Gastroesophageal sphincter (tissue), 4 donors: ENCODE results near the gene GABBR1. TPM values are rescaled to one million over a fixed set of nuclear protein-coding genes. Genes with fewer than 3 reads are reported as not detected.

Source experiments
- ATAC-seq: fragments of 150-250 bp; one replicate; pipeline ENCODE4 v1.9.1; 2016; ENCODE audit warnings: mild to moderate bottlenecking, moderate library complexity
- H3K27ac ChIP-seq, 4 donors: fragments of 200-600 bp; sonication (generic) in 3 of 4; 1 replicate in 3 of 4; 2 replicates in 1 of 4; pipeline ENCODE4 v1.5.1; 2016 to 2019
- H3K27me3 ChIP-seq: fragments of 200-600 bp; sonication (generic); one replicate; pipeline ENCODE4 v1.5.1; 2019
- H3K36me3 ChIP-seq, 2 donors: fragments of 200-600 bp; sonication (generic); one replicate each; pipeline ENCODE4 v1.5.1; 2019; ENCODE audit warnings: control low read depth in 1 of 2
- H3K4me1 ChIP-seq, 3 donors: fragments of 200-600 bp; sonication (generic); 1 replicate in 2 of 3; 2 replicates in 1 of 3; pipeline ENCODE4 v1.5.1; 2016 to 2019; ENCODE audit warnings: control low read depth in 2 of 3
- H3K4me3 ChIP-seq, 2 donors: fragments of 200-600 bp; sonication (generic); one replicate each; pipeline ENCODE4 v1.5.1; 2019; ENCODE audit warnings: mild to moderate bottlenecking in 1 of 2, moderate library complexity in 1 of 2
- H3K9me3 ChIP-seq, 3 donors: fragments of 200-600 bp; sonication (generic); one replicate each; pipeline ENCODE4 v1.5.1; 2017 to 2019; ENCODE audit warnings: control low read depth in 2 of 3
- EP300 ChIP-seq: sonication (generic); formaldehyde crosslinking; IDR thresholded peaks from one replicate; pipeline ENCODE4 v1.6.1; 2017; ENCODE audit warnings: antibody characterized with exemption, mild to moderate bottlenecking
- POLR2A ChIP-seq, 2 donors: fragments of 450-650 bp; IDR thresholded peaks; one replicate each; pipeline ENCODE4 v1.6.1; 2017; ENCODE audit warnings: antibody characterized with exemption in 2 of 2, mild to moderate bottlenecking in 2 of 2, moderate library complexity in 1 of 2
- POLR2AphosphoS5 ChIP-seq: sonication (generic); formaldehyde crosslinking; IDR thresholded peaks from one replicate; pipeline ENCODE4 v1.6.1; 2017; ENCODE audit warnings: antibody characterized with exemption
- WGBS, 2 donors: methylation state at CpG; one replicate each; pipeline ENCODE4 v1.1.5; 2018; ENCODE audit warnings: low coverage in 1 of 2; 5-methylcytosine and 5-hydroxymethylcytosine counted together
- total RNA-seq, 4 donors: library from RNA; depleted of rRNA; stranded (reverse); fragments of >200 nt; gene quantifications; one replicate each; pipeline ENCODE4 v1.1.0, GENCODE V29; 2016
- TF ChIP-seq, protein P1 (sequence below), 4 experiments: fragments of 200-600 bp in 2 of 4; fragments of 450-650 bp in 2 of 4; sonication (generic) in 1 of 4; IDR thresholded peaks; one replicate each; pipeline ENCODE4 v1.5.1; 2017 to 2019; ENCODE audit warnings: antibody characterized with exemption in 4 of 4, mild to moderate bottlenecking in 2 of 4, moderate library complexity in 2 of 4

The GABBR1 gene
- total RNA-seq, 4 donors from 2014 or later = 17.8 to 90.1 (median 44.8) TPM

DNA sequence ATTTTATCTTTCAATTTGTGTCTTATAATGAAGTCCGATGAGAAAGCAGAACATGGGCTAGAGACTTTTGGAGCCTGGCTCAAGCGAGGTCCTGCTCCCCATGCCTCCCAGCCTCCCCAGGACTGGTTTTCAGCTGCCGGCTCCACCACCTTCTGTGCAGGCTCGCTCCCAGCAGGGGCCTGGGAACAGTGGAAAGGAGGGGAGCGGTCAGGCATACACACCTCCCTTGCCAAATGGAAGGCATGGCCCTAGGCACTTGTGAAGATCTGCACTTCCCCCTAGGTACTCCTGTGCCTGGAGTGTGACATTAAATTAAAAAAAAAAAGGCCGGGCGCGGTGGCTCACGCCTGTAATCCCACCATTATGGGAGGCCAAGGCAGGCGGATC lies 19.2 kb upstream of the GABBR1 start:
- Histone ChIP-seq H3K27me3 (no peaks in the 10 kb centered on the region), H3K4me1 (peaks cover 3 to 54% (median 13%) of the 10 kb centered on the region in 3 donors), H3K27ac (no peak overlapping the region), H3K36me3 (no peaks in the 10 kb centered on the region), H3K9me3 (no peaks in the 10 kb centered on the region), H3K4me3 (no peak overlapping the region)
- ATAC-seq = no peak
- 79% methylated on average over 5 of the region's 10 CpGs; no CpG with 5 or more reads in 1 of the 2 donors for WGBS, 2 donors
- no peak for TF ChIP-seq EP300
- TF ChIP-seq POLR2AphosphoS5 = no peak
- TF ChIP-seq, protein P1, sequence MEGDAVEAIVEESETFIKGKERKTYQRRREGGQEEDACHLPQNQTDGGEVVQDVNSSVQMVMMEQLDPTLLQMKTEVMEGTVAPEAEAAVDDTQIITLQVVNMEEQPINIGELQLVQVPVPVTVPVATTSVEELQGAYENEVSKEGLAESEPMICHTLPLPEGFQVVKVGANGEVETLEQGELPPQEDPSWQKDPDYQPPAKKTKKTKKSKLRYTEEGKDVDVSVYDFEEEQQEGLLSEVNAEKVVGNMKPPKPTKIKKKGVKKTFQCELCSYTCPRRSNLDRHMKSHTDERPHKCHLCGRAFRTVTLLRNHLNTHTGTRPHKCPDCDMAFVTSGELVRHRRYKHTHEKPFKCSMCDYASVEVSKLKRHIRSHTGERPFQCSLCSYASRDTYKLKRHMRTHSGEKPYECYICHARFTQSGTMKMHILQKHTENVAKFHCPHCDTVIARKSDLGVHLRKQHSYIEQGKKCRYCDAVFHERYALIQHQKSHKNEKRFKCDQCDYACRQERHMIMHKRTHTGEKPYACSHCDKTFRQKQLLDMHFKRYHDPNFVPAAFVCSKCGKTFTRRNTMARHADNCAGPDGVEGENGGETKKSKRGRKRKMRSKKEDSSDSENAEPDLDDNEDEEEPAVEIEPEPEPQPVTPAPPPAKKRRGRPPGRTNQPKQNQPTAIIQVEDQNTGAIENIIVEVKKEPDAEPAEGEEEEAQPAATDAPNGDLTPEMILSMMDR (IDR thresholded peaks at IDR 0.05) = no peak
- no peak for TF ChIP-seq POLR2A (IDR thresholded peaks at IDR 0.05)

DNA sequence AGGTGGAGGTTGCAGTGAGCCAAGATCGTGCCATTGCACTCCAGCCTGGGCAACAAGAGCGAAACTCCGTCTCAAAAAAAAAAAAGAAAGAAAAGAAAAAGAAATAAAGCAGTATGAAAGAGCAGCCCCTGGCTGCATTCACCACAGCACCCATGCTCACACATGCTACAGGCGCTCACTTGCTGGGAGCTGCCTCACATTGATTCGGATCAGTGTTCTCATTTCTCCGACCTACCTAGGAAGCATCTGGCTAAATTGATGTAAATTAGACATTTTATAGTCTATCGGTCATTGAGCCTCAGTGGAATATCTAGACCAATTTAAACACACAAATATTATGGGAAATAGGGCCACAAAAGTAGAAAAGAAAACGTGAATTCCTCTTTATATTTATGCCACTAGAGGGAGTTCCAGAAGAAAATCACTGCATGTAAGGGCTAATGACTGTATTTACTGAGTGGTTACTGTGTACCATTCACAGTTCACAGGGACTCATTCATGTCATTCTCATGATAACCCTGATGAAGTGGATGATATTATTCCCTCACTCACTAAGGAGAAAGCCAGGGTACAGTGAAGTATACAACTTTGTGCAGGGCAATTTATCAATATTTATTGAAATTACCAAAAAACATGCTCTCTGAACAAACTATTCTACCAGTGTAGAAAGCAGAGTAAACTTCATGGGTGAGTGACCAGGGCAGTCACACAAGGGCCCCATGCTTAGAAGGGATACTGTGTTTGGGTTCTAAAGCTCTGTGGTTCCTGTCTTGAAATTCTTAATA lies 18.6 kb upstream of the GABBR1 start:
- Histone ChIP-seq H3K27me3 (no peaks in the 10 kb centered on the region), H3K4me1 (peaks cover 3 to 49% (median 12%) of the 10 kb centered on the region in 3 donors), H3K27ac (no peak overlapping the region), H3K36me3 (no peaks in the 10 kb centered on the region), H3K9me3 (no peaks in the 10 kb centered on the region), H3K4me3 (no peak overlapping the region)
- ATAC-seq = no peak
- WGBS, 2 donors = 61 to 73% methylated on average over 6 of the region's 8 CpGs
- TF ChIP-seq POLR2AphosphoS5 (no peak), EP300 (no peak), POLR2A (IDR thresholded peaks at IDR 0.05) (no peak)
- TF ChIP-seq, protein P1 (IDR thresholded peaks at IDR 0.05) = peak; percentile 40 to 81 (median 65)

DNA sequence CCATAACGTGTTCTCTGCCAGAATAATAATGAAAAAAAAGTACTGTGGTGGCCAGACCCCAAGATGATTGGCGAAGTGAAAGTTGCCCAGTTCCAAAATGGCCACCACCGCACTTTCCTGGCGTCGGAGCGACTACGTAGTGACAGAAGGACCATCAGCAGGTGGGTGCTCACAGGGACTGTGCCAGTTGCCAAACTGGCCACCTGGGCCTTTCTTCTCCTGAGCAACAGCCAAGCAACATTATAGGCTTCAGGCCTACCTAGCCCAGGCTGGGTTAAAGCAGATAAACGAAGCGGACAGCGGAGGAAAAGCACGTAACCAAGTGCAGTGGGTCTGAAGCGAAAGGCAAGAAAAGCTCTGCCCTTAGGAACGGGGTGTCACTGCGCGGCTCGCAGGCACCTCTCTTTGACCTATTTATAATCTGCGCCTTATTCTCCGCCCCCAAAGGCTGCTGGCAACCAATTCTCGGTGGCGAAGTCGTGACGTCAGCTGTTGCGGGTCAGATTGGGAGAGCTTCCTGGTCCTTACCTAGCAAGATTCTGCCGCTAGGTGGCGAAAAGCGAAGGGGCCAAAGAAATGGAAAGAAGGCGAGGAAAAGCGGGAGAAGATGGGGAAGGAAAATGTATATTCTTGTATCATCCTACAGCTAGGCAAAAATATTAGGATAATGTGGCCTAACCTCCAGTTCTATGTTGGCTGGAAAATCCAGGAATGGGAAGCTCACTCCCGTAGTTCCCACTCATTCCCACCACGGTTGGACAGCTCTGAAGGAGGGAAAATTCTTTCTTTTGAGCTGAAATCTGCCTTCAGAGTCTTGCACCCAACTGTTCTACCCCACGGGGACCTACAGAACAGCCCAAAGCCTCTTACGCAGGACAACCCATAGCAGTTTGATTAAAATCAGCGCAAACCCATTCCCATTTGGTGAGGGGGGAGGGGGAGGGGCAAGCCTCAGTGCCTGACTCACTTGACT lies 17.0 kb upstream of the GABBR1 start:
- TF ChIP-seq POLR2A (IDR thresholded peaks at IDR 0.05) (peak; percentile 40 to 65), EP300 (no peak), POLR2AphosphoS5 (peak; percentile 78)
- TF ChIP-seq, protein P1 (IDR thresholded peaks at IDR 0.05) = peak; percentile 87 to 95 (median 92)
- ATAC-seq = peak; percentile 99
- Histone ChIP-seq H3K27me3 (no peaks in the 10 kb centered on the region), H3K4me3 (peak overlapping the region; percentile 49 to 60), H3K4me1 (peaks cover 0 to 33% (median 4%) of the 10 kb centered on the region in 3 donors), H3K9me3 (no peaks in the 10 kb centered on the region), H3K36me3 (no peaks in the 10 kb centered on the region), H3K27ac (peak overlapping the region; percentile 93 to 97 (median 94))
- WGBS, 2 donors = 5 to 7% methylated on average over 28 to 30 of the region's 33 CpGs

DNA sequence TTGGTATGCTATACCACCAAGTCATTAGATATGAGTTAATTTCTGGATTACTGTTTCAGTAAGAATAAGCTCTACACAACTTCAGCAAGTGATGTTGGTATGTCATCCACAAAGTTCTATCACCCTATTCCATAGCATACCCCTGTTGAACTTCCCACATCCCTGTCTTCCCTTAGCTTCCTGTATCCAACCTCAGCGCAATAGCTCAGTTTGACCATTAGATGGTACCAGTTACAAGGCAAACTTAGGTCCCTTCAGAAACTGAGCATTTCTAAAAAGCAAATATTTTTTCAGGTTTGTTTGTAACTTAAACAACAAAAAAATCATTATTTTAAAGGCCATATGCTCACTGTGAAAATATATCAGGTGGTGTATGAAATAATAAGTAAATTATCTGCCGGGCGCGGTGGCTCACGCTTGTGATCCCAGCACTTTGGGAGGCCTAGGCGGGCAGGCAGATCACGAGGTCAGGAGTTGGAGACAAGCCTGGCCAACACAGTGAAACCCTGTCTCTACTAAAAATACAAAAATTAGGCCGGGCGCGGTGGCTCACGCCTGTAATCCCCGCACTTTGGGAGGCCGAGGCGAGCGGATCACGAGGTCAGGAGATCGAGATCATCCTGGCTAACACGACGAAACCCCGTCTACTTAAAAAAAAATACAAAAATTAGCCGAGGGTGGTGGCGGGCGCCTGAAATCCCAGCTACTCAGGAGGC lies 15.1 kb upstream of the GABBR1 start:
- Histone ChIP-seq H3K4me1 (peaks cover 0 to 16% (median 4%) of the 10 kb centered on the region in 3 donors), H3K9me3 (no peaks in the 10 kb centered on the region), H3K36me3 (no peaks in the 10 kb centered on the region), H3K27ac (no peak overlapping the region), H3K4me3 (no peak overlapping the region), H3K27me3 (no peaks in the 10 kb centered on the region)
- TF ChIP-seq, protein P1 (IDR thresholded peaks at IDR 0.05) = peak; percentile 9 to 52 (median 46)
- no peak for TF ChIP-seq EP300
- TF ChIP-seq POLR2A (IDR thresholded peaks at IDR 0.05) = no peak
- TF ChIP-seq POLR2AphosphoS5 = no peak
- 86 to 92% methylated on average over 8 to 21 of the region's 23 CpGs for WGBS, 2 donors
- no peak for ATAC-seq
